Activated T-helper 2 cell treated with anti-CD3 and anti-CD28 coated beads, Interferon-gamma antibody, Interleukin-2, Interleukin-4, amounts not matched to agents 10 μg/mL and 5 μg/mL and 100 μg/mL, durations not matched to agents 14 hours and 24 hours and 36 hours (primary cell): ENCODE data around the gene MNT. TPM values are rescaled to one million over a fixed set of nuclear protein-coding genes. Genes with fewer than 3 reads are reported as not detected.

Source experiments
- DNase-seq: peaks from one replicate; pipeline ENCODE4 v3.0.0; 2021; ENCODE audit warnings: low spot score
- H3K27ac Mint-ChIP-seq: one replicate; pipeline ENCODE4 v1.8.0; 2021; ENCODE audit warnings: mixed read lengths
- H3K27me3 Mint-ChIP-seq: one replicate; pipeline ENCODE4 v1.8.0; 2021; ENCODE audit warnings: low read depth, mixed read lengths
- H3K36me3 Mint-ChIP-seq: one replicate; pipeline ENCODE4 v1.8.0; 2021; ENCODE audit warnings: low read depth, mixed read lengths
- H3K4me1 Mint-ChIP-seq: one replicate; pipeline ENCODE4 v1.8.0; 2021; ENCODE audit warnings: low read depth, mixed read lengths
- H3K4me3 Mint-ChIP-seq: one replicate; pipeline ENCODE4 v1.8.0; 2021; ENCODE audit warnings: low read depth, mild to moderate bottlenecking, moderate library complexity, mixed read lengths
- H3K9me3 Mint-ChIP-seq: one replicate; pipeline ENCODE4 v1.8.0; 2021; ENCODE audit warnings: mixed read lengths
- intact Hi-C: fragments of 100-400 bp; cut with micrococcal nuclease; formaldehyde crosslinking; loops from one replicate; pipeline ENCODE4 v1.15.1; 2023
- total RNA-seq: library from RNA; stranded (reverse); gene quantifications from 2 replicates; pipeline ENCODE4 v1.2.3, GENCODE V29; 2022

Gene MNT
- total RNA-seq, 1 donor from 2014 or later: 30.4 TPM

GRCh38 chr17:2410951-2411350 is 10.1 kb upstream of the MNT start:
- Mint-ChIP-seq H3K4me3 (no peak overlapping the region), H3K36me3 (peaks cover 14% of the 10 kb centered on the region), H3K4me1 (peaks cover 12% of the 10 kb centered on the region), H3K27ac (no peak overlapping the region), H3K27me3 (no peaks in the 10 kb centered on the region), H3K9me3 (no peaks in the 10 kb centered on the region)
- intact Hi-C loops: no loop called here
- no peak for DNase-seq

GRCh38 chr17:2406903-2407790 is 6.3 kb upstream of the MNT start:
- Mint-ChIP-seq H3K27ac (peak overlapping the region; percentile 78), H3K4me3 (no peak overlapping the region), H3K27me3 (no peaks in the 10 kb centered on the region), H3K4me1 (peaks cover 31% of the 10 kb centered on the region), H3K36me3 (peaks cover 14% of the 10 kb centered on the region), H3K9me3 (no peaks in the 10 kb centered on the region)
- intact Hi-C loops: no loop called here
- DNase-seq: no peak

DNA sequence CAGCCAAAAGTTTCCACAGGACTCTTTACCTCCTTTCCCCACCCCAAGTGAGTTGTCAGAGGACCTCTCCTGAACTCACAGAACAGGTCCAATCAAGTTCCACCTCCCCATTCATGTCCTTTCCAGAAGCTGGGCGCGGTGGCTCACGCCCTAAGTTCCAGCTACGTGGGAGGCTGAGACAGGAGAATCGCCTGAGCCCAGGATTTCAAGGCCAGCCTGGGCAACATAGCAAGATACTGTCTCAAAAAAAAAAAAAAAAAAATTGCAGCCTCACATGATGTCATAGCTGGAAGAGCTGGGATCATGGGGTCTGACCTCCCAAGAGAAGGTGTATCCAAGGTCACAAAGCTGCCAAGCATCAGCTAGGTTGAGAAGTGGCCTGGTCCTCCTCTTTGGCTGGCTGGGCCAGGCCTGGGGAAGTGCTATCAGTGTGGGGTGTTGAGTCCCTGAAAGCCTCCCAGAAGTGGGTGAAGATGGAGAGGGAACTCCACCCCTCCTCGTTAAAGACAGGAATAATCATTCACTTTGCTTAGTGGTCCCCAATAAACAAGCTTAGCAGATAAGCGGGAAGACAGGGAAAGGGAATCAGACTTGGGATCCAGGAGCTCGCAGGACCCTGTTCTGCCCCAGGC is 5.5 kb upstream of the MNT start:
- Mint-ChIP-seq H3K36me3 (peaks cover 14% of the 10 kb centered on the region), H3K4me1 (peaks cover 31% of the 10 kb centered on the region), H3K27me3 (no peaks in the 10 kb centered on the region), H3K9me3 (no peaks in the 10 kb centered on the region), H3K4me3 (no peak overlapping the region), H3K27ac (peak overlapping the region; percentile 38)
- no peak for DNase-seq
- intact Hi-C loops: no loop called here

- no peak overlapping the region for H3K4me3 Mint-ChIP-seq
- H3K9me3 Mint-ChIP-seq: no peaks in the 10 kb centered on the region
- H3K27ac Mint-ChIP-seq: peak overlapping the region; percentile 26
- intact Hi-C loops: no loop called here
- peaks cover 31% of the 10 kb centered on the region for H3K4me1 Mint-ChIP-seq
- DNase-seq: no peak
- H3K36me3 Mint-ChIP-seq: peaks cover 14% of the 10 kb centered on the region
- no peaks in the 10 kb centered on the region for H3K27me3 Mint-ChIP-seq
These were observed 4.5 kb upstream of the MNT start for GRCh38 chr17:2405247-2405926.

- Mint-ChIP-seq H3K9me3 (no peaks in the 10 kb centered on the region), H3K27ac (peak overlapping the region; percentile 65), H3K4me3 (peak overlapping the region; percentile 76), H3K36me3 (peaks cover 14% of the 10 kb centered on the region), H3K27me3 (no peaks in the 10 kb centered on the region), H3K4me1 (peaks cover 40% of the 10 kb centered on the region)
- DNase-seq: no peak
- intact Hi-C loops: loop anchor here (2.0 to 5.0 kb wide), 4 partner anchors 14 to 531 kb away; partner anchors contain the start of gene PAFAH1B1
These were observed 2.2 kb upstream of the MNT start for GRCh38 chr17:2403044-2403443.

- H3K4me1 Mint-ChIP-seq: peaks cover 45% of the 10 kb centered on the region
- H3K36me3 Mint-ChIP-seq: peaks cover 14% of the 10 kb centered on the region
- H3K27me3 Mint-ChIP-seq: no peaks in the 10 kb centered on the region
- H3K4me3 Mint-ChIP-seq: peak overlapping the region; percentile 76
- H3K27ac Mint-ChIP-seq: peak overlapping the region; percentile 65
- DNase-seq: no peak
- intact Hi-C loops: loop anchor here (2.0 to 5.0 kb wide), 4 partner anchors 14 to 530 kb away; partner anchors contain the start of gene PAFAH1B1
- H3K9me3 Mint-ChIP-seq: no peaks in the 10 kb centered on the region
These were observed 1.7 kb upstream of the MNT start for GRCh38 chr17:2402544-2402943.

DNA sequence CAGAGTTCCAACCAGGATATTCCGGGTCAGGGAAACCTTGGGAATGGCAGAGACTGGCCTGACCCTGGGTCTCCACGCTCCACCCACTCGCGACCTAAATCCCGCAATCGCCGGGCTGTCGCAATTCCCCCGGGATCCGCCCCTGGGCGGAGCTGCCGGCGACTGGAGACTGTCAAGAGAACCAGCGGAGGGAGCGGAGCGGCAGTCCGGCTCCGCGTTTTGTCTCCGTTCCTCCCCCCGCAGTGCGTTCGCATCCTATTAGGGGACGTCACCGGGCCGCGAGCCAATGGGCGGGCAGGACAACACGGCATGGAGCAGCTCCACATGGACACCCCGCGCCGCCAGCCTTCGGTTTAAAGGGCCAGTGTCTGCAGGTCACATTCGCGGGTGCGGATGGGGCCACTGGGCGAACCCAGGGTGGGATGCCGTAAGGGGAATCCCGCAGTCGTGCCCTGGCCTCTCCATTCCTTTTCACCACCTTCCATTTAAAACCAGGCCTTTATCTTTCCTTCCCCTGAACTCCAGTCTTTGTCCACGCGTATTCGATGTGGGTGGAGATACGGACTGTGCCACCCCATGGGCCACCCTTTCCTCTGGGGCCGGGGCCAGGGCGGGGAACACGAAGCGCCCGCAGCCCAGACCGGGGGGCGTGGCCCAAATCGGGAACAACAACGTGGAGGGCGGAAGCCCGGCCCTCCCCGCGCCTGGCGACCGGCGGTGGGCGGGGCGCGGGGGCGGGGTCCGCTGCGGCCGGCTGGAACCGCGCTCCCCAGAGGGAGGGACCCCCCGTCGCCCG is 764 bp upstream of the MNT start:
- peaks cover 44% of the 10 kb centered on the region for H3K4me1 Mint-ChIP-seq
- DNase-seq: peak; percentile 99
- H3K4me3 Mint-ChIP-seq: peak overlapping the region; percentile 89
- intact Hi-C loops: loop anchor here (1.0 to 5.0 kb wide), 6 partner anchors 9 to 529 kb away; partner anchors contain the start of genes PAFAH1B1, SMG6 and SRR
- H3K36me3 Mint-ChIP-seq: peaks cover 10% of the 10 kb centered on the region
- no peaks in the 10 kb centered on the region for H3K9me3 Mint-ChIP-seq
- H3K27me3 Mint-ChIP-seq: no peaks in the 10 kb centered on the region
- H3K27ac Mint-ChIP-seq: peak overlapping the region; percentile 97

GRCh38 chr17:2400474-2400866 is 390 bp downstream of the MNT start:
- Mint-ChIP-seq H3K27ac (peak overlapping the region; percentile 99), H3K9me3 (no peaks in the 10 kb centered on the region), H3K36me3 (peaks cover 6% of the 10 kb centered on the region), H3K4me3 (peak overlapping the region; percentile 98), H3K4me1 (peaks cover 41% of the 10 kb centered on the region), H3K27me3 (no peaks in the 10 kb centered on the region)
- peak; percentile 56 for DNase-seq
- intact Hi-C loops: loop anchor here (2.0 to 5.0 kb wide), 4 partner anchors 98 to 528 kb away; partner anchors contain the start of genes PAFAH1B1, SMG6 and SRR

DNA sequence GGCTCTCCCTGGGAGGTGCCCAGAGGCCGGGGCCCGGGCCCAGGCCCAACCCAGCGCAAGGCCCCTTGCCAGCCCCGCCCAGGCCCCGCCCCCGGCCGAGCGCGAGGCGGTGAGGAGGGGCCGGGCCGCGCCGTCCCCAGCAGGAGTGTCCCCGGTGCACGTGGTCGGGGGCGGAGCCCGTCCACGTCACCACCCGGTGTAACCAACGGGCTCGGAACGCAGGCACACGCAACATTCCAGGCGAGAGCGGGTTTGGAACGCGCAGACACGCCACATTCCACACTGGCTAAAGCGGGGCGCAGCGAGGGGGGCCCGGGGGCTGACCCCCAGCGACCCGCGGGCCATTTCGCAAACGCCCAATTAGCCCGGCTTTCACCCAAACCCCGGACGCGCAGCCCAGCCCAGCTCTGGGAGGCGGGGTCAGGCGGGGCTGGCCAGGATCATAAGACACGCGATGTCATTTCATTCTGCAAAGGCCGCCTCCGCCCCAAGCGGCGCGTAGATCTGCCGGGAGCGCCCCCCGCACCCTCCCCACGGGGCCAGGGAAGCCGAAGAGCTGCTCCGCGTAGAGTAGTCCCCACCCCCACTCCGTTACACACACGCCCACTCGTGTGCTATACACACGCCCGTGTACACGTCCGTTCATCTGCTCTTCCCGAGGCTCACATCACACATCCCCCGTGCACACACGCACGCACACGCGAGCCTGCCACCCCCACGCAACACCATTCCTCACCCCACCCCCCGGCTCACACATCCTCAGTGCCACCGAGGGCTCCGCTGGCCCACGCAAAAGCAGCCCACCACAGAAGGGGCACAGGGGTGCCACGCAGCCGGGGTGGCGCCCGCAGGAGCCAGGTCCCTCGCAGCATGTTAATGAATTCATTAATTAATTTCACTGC is 1.0 kb downstream of the MNT start:
- peaks cover 37% of the 10 kb centered on the region for H3K4me1 Mint-ChIP-seq
- peak overlapping the region; percentile 98 for H3K4me3 Mint-ChIP-seq
- no peaks in the 10 kb centered on the region for H3K36me3 Mint-ChIP-seq
- peak; percentile 91 for DNase-seq
- H3K9me3 Mint-ChIP-seq: no peaks in the 10 kb centered on the region
- H3K27me3 Mint-ChIP-seq: no peaks in the 10 kb centered on the region
- H3K27ac Mint-ChIP-seq: peak overlapping the region; percentile 99
- intact Hi-C loops: loop anchor here (2.0 to 5.0 kb wide), 4 partner anchors 97 to 528 kb away; partner anchors contain the start of genes PAFAH1B1, SMG6 and SRR

- peaks cover 39% of the 10 kb centered on the region for H3K4me1 Mint-ChIP-seq
- DNase-seq: peak; percentile 46
- H3K27me3 Mint-ChIP-seq: no peaks in the 10 kb centered on the region
- H3K4me3 Mint-ChIP-seq: peak overlapping the region; percentile 98
- no peaks in the 10 kb centered on the region for H3K9me3 Mint-ChIP-seq
- no peaks in the 10 kb centered on the region for H3K36me3 Mint-ChIP-seq
- peak overlapping the region; percentile 99 for H3K27ac Mint-ChIP-seq
- intact Hi-C loops: no loop called here
These were observed 1.9 kb downstream of the MNT start for GRCh38 chr17:2398655-2399571.
